ENCODE data around the gene SPOCK2.

SPOCK2 gene

DNA sequence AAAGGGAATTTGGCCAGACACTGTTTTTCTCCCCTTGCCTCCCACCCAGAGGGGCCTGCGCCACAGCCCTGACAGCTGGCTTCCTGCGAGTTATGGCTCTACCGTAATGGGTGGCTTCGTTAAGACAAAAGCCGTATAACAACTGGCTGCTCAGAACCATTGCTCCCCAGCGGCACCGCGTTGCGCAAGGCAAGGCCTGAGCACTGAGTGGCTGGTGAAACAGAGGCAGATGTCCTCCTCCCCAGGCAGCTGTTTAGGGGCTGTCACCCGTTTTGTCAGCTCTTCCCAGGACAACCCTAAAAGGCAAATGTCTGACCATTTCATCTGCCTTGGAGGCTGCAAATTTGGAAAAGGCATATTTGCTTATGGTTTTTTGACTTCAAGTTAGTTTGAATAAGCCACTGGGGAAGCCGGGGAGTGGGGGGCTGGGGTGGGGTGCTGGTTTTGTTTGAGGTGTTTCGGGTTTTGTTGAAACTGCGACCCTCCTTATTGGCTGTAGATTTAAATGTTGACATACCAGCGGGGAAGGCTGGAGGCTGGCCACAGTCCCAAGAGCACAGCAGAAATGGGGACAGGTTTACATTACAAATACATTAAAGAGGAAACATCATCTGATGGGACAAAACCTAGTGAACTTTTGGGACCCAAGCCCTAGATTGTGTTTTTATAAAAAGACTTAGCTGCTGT lies 681 bp upstream of the SPOCK2 start:
- DNase-seq (ENCODE audit: low read depth) = no peak

DNA sequence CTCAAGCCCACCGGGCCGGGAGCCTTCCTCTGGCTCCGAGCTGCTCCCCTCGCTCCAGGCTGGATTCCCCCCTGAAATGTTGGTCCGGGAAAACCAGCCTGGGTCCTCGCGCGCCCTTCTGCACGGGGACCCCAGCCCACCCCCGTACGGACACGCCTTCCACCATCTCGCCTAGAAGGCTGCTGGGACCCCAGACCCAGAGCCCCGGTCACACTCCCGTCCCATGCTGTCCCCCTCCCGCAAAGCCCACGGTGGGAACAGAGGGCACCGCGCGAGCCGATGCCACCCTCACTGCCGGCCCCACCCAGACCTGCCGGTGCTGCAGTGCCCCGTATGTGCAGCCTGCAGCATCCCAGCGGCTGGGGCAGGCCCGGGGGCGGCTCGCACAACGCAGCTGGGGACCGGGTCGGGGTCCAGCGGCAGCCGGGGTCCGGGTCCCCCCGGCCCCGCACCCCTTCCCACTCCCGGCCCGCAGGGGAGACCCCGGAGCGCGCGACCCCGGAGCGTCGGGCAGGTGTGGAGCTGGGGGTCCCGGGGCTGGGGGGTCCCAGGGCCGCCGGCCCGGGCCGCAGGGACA lies 871 bp downstream of the SPOCK2 start:
- no peak for DNase-seq (ENCODE audit: low read depth)

DNA sequence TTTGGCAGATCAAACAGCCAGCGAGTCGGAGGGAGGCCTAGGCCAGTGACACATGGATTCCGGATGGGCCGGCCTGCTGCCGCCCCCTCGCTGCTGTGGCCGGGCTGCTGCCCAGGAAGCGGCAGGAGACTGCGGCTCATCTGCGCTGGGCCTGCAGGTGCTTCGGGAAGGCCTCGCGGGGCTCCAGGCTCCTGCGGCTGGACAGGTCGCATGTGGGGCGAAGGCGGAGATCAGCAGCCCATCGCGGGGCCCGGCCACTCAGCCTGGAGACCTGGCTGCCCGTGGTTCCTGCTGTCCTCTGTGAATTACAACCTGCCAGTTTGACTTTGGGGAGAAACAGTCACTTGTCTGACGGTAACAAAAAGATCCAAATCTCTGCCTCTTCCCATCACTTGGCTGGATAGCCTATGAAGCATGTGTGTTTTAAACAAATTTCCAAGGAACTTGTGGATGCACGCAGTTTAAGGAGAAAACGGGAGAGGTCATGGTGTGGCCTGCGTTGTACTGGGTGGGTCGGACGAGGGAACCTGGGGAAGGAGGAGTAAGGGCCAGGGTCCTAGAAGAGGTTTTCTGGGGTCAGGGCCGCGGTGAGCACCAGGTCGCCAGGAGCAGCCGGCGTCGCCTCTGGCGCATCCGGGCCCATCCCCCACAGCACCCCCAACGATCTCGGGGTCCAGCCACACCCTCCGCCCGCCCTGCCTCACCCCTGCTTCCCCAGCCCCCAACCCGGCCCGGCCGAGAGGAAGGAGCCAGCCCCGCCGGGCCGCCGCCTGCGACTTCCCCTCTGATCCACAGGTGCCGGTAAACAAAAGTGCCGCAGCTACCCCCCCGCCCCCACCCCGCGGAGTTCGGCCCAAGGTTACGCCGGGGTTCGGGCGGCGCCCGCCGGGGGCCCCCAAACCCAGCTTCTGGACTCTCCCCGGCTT lies 1.6 kb downstream of the SPOCK2 start:
- no peak for DNase-seq (ENCODE audit: low read depth)

DNA sequence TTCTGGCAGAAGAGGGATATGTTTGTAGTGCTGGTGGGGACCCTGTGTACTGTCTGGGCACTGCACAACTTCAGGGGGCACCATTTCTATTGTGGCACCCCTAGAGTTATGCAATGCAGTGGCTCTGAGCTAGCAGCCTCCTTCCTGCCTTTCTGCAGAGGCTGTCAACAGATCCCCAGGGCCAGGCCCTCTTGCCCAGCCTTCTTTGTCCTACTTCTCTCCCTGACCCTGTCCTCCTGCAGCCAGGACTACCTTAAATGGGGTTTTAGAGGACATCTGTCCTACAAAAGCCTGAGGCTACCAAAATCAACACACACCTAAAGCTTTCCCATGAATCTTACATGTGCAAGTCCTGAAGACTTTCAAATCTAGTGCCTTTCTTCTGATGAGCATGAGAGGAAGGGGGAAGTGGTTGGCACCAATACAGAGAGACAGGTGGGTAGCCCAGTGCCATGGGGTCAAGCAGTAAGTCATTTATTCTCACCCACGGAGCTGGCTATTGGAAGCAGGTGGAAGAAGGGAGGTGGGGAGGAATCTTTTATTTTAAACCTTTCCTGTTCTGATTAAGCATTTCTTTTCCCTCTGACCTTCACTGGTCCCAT lies 2.4 kb downstream of the SPOCK2 start:
- DNase-seq (ENCODE audit: low read depth) = no peak

DNA sequence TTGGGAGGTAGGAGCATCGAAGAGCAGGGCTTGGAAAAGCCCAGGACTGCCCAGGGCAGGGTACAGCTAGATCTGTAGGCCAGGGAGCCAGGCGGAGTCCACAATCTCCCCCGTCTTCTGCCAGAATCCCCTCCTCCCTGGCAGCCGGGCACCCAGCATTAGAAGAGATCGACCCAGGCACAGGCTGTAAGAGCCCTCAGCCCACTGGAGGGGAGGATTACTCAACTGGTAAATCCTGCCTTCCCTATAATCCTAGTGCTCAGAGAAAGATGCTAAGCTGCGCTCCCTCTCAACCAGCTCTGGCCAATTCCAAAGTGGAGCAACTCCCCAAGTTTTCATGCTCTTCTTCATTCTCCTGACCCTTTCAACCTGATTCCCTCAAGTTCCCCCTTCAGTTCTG lies 3.2 kb downstream of the SPOCK2 start:
- DNase-seq (ENCODE audit: low read depth) = no peak

DNA sequence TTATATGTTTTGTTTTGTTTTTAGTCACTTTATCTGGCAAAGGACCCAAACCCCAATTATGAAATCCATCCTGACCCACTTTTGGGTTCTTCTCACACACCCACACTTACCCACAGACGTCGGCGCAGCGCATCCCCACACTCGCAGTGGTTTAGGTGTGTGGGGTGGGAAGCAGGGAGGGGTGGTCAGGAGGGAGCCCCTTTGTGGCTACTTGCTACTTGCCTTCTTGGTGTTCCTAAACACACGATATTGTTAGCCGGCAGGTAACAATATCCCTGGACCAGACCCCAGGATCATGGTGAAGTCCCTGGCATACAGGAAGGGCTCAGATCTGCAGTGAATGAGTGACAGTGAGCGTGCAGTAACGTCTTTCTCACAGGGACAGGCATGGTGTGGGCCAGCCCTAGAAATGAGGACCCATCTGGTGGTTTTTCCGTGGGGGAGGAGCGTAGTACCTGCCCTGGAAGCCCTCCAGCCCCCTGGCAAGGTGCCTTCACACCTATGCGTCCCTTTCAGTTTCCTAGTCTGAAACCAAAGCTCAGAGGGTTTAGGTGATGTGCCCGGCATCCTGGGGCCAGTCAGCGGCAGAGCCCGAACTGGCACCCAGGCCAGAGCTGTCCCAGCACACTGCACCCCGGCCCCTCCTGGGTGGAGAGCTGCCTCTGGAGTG lies 4.4 kb downstream of the SPOCK2 start:
- DNase-seq (ENCODE audit: low read depth) = no peak

DNA sequence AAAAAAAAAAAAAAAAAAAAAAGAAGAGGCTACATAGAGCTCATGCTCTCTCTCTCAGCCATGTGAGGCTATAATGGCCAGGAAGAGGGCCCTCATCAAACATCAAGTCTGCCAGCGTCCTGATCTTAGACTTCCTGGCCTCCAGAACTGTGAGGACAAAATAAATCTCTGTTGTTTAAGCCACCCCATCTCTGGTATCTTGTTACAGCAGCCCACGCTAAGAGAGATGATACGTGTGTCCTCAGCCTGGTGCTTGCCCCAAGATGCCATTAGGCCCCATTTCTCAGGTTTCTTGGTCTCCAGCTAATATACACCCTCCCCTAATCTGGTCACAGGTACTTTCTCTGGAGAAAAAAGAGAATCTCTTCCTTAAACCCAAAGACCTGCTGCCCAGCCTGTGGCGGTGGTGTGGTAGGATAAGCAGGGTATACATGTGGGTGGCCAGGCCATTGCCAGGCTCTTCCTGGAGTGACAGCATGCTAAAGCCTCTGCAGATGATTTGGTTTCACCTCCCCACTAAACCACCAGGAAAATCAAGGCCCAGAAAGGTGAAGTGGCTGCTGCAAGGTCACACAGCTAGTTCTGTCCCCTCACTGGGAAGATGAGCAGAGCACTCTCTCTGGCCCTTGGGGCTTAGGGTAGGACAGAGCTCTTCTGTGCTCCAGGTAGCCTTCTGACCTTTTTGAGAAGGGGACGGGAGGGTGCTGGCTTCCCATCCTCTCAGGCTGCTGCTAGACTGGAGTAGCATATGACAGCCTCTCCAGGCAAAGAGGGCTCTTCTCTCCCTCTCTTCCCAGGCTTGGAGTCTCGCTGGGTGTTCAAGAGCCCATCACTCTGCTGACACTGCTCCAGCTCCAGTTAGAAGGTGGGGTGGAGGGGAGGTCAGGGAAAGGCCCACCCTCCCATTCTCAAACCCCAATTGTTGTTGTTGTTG lies 5.2 kb downstream of the SPOCK2 start:
- DNase-seq (ENCODE audit: low read depth) = no peak

DNA sequence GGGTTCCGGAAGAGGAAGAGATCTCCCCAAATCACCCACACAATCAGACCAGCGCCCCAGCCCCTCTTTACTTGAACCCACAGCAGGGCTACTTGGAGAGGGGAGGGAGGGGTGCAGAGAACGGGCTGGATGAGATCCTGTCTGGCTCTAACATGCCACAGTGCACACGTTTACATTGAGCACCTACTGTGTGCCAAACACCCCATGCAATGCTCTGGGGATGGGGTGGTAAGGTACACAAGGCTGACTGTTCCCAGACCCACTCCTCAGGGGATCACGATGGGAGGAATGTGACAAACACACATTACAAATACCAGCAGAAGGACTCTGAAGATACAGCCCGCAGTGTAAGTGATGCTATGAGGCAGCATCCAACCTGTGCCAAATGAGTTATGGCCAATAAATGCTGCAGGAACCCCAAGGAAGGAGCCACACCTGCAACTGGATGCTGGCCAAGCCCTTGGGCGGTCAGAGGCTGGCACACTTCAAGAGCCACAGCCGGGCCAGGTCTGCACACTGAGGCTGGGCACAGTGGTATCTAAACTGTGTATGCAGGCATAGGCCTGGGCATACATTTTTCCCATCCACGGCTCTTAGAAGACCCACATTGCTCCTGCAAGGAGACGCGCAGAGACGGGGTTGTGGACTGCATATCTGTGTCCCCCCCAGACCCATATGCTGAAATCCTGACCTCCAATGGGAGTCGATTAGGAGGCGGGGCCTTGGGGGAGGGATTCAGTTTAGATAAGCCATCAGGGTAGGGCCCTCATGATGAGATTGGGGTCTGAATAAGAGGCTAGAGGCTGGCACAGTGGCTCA lies 6.4 kb downstream of the SPOCK2 start:
- DNase-seq (ENCODE audit: low read depth) = no peak

DNA sequence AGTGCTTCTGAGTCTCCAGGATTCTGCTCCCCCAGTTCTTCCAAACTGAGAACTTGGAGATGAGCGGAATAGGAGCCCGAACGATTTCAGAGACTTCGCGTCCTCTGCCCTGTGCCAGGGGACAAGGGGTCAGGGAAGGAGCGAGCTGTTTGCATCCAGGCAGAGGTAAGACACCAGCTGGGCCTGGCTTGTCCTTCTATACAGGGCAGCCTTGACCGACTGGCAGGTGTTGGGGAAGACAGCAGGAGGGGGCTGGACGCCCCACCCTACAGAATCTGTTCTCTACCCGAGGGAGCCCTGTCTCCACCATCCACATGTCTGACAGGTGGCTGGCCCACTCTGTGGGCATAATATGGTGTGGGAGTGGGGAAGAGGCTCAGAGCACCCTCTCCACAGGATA lies 7.1 kb downstream of the SPOCK2 start:
- no peak for DNase-seq (ENCODE audit: low read depth)

DNA sequence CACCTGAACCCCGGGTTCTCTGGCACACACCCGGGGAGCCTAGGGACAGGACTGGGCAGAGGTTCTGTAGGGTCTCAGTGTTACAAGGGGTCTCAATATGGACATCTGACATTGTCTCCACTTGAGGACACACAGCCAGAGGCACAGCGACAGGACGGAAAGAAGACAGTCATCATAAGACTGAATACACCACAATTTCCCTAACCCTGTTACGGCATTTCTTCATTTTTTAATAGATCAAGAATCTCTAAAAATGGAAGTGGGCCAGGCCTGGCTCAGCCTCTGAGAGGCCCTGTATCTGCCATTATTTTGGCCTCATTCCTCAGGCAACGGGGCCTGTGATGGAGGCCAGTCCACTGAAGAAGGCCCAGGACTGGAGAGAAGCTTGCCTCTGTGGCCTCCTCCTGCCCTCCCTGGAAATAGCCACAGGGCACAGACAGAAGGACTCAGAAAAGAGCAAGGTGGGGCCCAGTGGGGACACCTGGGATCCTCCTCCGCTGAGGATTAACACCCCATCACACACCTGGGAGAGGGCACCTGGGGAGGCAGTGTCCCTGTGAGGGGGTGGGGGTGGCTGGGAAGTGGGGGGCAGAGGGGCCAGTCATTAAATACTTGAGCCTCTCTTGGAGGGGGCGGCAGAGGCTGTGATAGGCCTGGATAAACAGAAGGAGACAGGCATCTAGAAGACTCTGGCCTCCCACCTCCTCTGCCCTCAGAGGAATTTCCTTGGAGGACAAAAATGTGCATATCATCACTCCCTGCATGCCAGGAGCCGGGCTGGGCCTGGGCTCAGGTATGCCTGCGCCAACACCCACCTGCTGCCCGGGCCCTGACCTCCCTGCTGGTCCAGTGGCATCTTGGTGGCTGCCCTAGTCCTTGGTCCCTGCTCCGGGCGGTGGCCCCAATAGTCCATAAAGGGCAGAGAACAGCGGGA lies 8.0 kb downstream of the SPOCK2 start:
- no peak for DNase-seq (ENCODE audit: low read depth)

DNA sequence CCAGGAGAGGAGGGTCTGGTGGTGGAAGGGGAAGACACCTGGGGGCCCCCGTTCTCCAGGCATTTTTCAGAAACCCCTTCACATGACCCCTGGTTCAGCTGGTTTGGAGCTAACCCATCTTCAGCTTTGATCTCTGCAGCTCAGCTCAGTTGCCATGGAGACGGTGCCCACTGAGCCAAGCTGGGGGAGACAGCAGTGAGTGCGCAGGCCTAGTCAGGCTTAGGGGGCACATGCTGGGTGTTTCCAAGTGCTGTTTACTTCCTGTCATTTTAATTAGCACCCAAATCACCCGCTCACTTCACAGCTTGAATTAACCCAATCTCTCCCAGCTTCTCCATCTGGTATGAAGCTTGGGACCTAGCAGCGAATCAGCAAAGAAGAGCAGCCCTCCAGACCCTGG lies 9.0 kb downstream of the SPOCK2 start:
- DNase-seq (ENCODE audit: low read depth) = no peak

DNA sequence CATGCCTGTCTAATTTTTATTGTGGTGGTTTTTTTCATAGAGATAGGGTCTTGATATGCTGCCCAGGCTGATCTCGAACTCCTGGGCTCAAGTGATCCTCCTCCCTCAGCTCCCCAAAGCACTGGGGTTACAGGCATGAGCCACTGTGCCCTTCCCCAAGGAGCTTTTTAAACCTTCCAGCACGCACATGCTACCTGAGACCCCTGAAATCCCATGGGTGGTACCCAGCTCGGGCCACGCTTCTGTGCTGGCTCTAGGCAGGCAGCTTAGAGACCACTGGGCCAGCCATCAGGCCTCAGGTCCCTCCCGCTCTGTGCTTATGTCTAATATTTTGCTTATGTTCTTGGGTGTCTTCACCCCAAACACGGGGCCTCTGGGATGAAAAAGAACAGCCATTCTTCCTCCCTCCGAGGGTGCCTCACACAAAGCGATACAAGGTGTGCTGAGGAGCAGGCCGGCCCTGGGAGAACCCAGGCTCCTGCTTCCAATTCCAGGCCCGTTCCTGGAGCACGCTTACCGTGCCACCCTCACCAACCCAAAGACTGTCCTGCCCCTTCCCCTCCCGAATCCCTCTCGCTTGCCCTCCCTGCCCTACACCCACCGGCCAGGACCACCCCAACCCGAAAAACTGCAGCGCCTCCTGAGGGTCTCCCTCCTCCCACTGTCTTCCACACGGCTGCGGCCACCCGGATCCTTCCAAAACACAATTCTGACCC lies 10.9 kb downstream of the SPOCK2 start:
- no peak for DNase-seq (ENCODE audit: low read depth)

DNA sequence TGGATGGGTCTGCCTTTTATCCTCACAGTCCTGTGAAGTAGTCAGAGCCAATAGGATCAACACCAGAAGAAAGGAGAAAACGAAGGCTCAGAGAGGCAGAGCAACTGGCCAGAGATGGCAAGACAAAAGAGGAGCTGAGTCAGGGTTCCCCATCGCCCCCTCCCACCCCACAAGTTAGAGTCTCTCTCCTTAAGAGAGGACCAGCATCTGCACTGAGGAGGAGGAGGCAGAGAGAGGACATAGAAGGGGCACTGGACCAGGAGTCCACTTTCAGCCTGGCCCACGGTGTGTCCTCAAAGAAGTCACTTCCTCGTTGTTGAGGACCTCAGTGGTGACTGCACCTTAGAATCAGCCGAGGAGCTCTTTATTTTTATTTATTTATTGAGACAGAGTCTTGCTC lies 11.6 kb downstream of the SPOCK2 start:
- no peak for DNase-seq (ENCODE audit: low read depth)

DNA sequence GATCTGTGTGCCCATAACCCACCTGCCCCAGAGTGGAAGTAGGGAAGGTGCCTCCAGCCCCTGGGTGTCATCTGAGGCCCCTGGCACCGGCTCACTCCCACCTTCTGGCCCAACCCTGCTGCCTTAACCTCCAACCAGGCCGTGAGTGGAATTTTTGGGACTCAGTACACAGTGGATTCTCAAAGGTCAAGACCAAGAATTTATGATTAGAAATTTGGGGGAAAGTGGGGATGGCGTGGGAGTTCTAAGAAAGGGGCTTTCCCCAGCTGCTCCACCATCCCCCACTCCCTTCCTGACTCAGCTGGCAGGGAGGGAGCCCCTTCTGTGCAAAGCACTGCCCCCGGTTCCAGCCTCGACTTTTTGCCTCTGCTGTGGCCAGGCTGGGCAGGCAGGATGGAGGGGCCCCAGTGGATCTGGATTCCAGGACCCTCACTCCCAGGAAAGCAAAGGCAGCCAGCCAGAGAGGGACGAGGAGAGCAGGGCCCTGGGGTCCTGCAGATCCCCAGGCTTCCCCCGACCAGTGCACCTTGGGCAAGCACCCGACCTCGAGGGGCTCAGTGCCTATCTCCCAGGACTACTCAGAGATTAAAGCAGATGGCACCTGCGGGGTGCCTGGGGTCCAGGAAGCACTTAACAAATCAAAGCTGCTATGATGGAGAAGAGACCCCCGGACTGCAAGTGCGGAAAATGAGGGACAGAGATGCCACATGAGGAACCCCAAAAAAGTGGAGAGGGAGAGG lies 12.8 kb downstream of the SPOCK2 start:
- DNase-seq (ENCODE audit: low read depth) = no peak

DNA sequence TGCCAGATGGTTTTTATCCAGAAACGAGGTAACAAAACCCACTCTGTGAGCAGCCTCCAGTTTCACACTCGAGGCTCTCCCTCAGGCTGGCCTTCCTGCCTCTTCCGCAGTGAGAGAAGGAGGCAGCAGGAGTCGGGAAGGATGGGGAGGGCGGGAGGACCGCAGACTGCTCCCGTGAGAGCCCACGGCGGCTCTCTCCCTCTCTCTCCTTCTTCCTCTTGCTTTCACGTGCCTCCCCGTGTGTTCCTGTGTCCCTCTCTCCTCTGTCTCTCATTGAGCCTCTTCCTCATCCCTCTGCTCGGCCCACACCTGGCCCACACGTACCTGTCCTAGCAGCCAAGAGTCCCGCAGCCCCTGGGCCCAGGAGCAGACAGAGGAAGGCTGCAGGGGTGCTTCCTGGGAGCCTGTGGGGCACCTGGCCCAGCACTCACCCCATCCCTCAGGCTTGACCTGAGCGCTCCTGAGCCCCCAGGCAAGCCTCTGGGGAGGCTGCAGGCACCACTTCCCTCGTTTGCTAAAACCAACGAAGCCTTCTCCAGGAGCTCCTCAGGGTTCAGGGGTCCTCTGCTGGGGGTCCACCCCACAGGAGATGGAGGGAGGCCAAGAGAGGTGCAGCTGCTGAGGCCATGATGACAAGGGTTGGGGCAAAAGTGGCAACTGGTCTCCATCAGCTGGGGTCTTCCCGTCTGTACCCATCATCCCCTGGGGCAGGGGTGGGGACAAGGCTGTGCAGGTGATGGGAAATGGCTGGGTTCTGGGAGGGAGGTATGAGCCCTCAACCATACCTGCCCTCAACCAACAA lies 13.6 kb downstream of the SPOCK2 start:
- DNase-seq (ENCODE audit: low read depth) = no peak

DNA sequence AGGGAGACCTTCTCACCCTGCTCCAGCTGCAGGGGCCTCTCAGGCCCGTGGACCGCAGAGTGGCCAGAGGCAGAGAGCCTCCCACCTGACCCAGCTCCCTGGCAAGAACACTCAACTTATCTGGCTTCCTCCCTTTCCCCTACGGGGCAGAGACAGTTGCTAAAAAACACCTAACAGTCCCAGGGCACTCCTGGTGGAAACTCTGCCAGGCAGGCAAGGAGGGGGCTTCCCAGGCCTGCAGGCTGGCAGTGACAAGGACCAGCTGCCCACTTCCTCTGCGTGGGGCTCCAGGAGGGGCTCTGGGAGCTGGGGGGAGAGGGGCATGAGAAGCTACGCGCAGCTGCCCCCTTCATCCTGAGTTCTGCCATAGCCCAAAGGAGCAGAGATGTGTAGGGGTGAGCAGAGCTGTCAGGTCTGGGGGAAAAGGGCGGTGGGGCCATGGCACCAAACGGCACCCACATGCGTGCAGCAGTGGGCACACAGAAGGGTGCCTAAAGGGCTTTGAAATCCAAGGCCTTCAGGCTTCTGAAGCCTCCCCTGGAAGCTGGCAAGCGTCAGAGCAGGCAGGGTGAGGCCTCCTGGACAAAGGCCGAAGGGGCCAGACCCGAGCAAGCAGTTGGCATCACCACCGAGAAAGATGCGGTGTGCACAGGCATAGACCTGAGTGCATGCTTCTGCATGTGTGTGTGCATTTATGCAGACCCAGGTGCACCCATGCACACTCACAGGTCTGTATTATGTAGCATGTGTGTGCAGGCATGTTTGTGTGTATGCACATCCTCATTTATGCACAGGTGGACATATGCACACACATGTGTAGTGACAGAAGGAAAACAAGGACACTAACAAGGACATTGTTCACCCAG lies 14.4 kb downstream of the SPOCK2 start:
- no peak for DNase-seq (ENCODE audit: low read depth)
